GM19193 (cell line): ENCODE measurements around the gene ATXN7L1.

Experiments
- POLR2A ChIP-seq: IDR thresholded peaks from 4 replicates; pipeline ENCODE4 v1.6.1; 2011; ENCODE audit not compliant: insufficient read depth, insufficient read length; ENCODE audit errors: extremely low read depth

ATXN7L1 gene

GRCh38 chr7:105611856-105612775 is 264.3 kb downstream of the ATXN7L1 start:
- TF ChIP-seq POLR2A, result no peak

- no peak for TF ChIP-seq POLR2A
Measured at GRCh38 chr7:105610165-105610930, 266.1 kb downstream of the ATXN7L1 start.

- no peak for TF ChIP-seq POLR2A
Measured at GRCh38 chr7:105602325-105603305, 273.8 kb downstream of the ATXN7L1 start.

GRCh38 chr7:105600720-105601550 is 275.5 kb downstream of the ATXN7L1 start:
- TF ChIP-seq POLR2A, result no peak

- TF ChIP-seq POLR2A, result no peak
Measured at GRCh38 chr7:105599551-105599950, 276.8 kb downstream of the ATXN7L1 start.

GRCh38 chr7:105596866-105597265 is 279.5 kb downstream of the ATXN7L1 start:
- no peak for TF ChIP-seq POLR2A

GRCh38 chr7:105594034-105594433 is 282.4 kb downstream of the ATXN7L1 start:
- TF ChIP-seq POLR2A, result no peak

- TF ChIP-seq POLR2A, result no peak
Measured at GRCh38 chr7:105591522-105591921, 284.9 kb downstream of the ATXN7L1 start.

- TF ChIP-seq POLR2A, result no peak
Measured at GRCh38 chr7:105590793-105591192, 285.6 kb downstream of the ATXN7L1 start.

- no peak for TF ChIP-seq POLR2A
Measured at GRCh38 chr7:105589356-105590077, 286.9 kb downstream of the ATXN7L1 start.

GRCh38 chr7:105587909-105588635 is 288.3 kb downstream of the ATXN7L1 start:
- no peak for TF ChIP-seq POLR2A

- TF ChIP-seq POLR2A, result no peak
Measured at GRCh38 chr7:105585850-105586500, 290.4 kb downstream of the ATXN7L1 start.

- TF ChIP-seq POLR2A, result no peak
Measured at GRCh38 chr7:105584165-105584564, 292.2 kb downstream of the ATXN7L1 start.

- no peak for TF ChIP-seq POLR2A
Measured at GRCh38 chr7:105583061-105583460, 293.3 kb downstream of the ATXN7L1 start.
